ENCODE results near the gene CLPX. TPM values are rescaled to one million over a fixed set of nuclear protein-coding genes. Genes with fewer than 3 reads are reported as not detected.

Gene CLPX
- total and polyA plus RNA-seq, 9 of the 15 experiments (the other 6 are each of a cell fraction or from before 2014, with no cell fraction given) = 11.2 to 83.3 (median 51.3) TPM

DNA sequence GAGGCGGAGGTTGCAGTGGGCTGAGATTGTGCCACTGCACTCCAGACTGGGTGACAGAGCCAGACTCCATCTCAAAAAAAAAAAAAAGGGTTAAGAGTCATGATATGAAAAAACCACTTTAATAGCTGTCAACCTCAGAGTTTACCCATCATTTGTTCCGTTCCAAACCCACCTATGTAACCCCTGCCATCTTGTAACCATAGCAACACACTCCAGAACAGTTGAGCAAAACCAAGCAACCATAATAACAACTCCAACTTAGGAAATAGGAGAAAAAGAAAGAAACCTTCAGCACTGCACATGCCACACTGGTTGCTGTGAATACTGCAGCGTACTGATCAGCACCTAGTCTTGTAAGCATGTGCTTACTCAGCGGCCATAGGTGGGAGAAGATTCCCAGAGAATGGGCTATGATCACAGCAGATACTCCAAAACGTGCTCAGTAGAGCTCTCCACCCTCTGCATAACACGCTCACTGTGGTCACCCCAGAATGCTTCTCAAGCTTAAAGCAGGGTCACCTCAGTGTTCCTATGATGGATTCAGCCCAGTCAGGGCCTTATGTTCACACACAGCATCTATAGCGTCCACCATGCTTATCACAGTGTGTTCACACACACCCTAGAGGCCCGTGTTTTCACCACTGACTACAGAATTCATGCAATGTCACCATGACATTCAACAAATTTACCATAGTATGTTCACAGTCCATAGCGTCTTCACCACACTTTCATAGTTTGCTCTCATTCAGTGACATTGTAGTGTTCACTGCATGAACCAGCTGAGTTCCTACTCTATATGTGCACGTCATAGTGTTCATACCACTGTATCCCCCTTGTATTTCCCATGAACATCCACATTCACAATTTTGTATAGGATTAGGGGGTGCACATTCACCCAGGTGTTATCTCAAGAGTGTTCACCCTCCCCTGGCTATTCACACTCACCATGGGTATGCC lies 32.7 kb upstream of the CLPX start:
- BruUV-seq (replicated peaks) = no TSS peak
- H4K20me1 ChIP-seq (replicated peaks; ENCODE audit: control insufficient read depth, insufficient read depth, low read length) = no peaks in the 10 kb centered on the region
- peaks cover 8 to 22% of the 10 kb centered on the region in 2 experiments; a peak in 3 of 5 replicates for H3K4me1 ChIP-seq (replicated peaks in 1 of 2; ENCODE audit: control insufficient read depth in 2 of 2, insufficient read depth in 2 of 2, low read length in 2 of 2)
- DNase-seq (ENCODE audit: extremely low read depth in 1 of 4, low spot score in 3 of 4) = peak in 2 of 4 experiments; percentile 66 to 74
- H3K4me2 ChIP-seq (ENCODE audit: insufficient read depth, low read length) = peak overlapping the region; percentile 52
- peak overlapping the region; percentile 89 for H2AFZ ChIP-seq (ENCODE audit: low read depth, low read length)
- no peaks in the 10 kb centered on the region for H3K9me1 ChIP-seq (ENCODE audit: control insufficient read depth, insufficient read depth, low read length)
- peak; percentile 87 for ATAC-seq
- intact Hi-C loops (cut with micrococcal nuclease) (no loop called here), in situ Hi-C loops (cut with MboI) (no loop called here)
- H3K36me3 ChIP-seq (ENCODE audit: control insufficient read depth, insufficient read depth, low read length) = no peaks in the 10 kb centered on the region
- H3K9ac ChIP-seq (ENCODE audit: insufficient read depth in 1 of 2, low read depth in 2 of 2, low read length in 2 of 2) = peak overlapping the region; percentile 17 to 18; a peak in 1 of 4 replicates
- peak; percentile 87 for FAIRE-seq
- H3K9me3 ChIP-seq (replicated peaks; ENCODE audit: control insufficient read depth, insufficient read depth, low read depth, low read length) = no peaks in the 10 kb centered on the region
- H3K27me3 ChIP-seq (ENCODE audit: control insufficient read depth in 2 of 2, insufficient read depth in 2 of 2, low read length in 2 of 2) = no peaks in the 10 kb centered on the region
- ChIA-PET CTCF (ENCODE audit: low intra/inter-chr PET ratio) (no interaction called here), POLR2A (interaction anchor here (0.6 to 1.8 kb wide), 7 partner anchors 10 to 378 kb away, joined by 3 to 6 read pairs (median 4); no protein-coding TSS in a partner anchor)
- H3K27ac ChIP-seq (ENCODE audit: extremely low read depth, low read depth, low read length) = peak overlapping the region; percentile 68; the same call in 2 of the 3 replicates
- H3K79me2 ChIP-seq (ENCODE audit: control insufficient read depth, insufficient read depth, low read length) = no peaks in the 10 kb centered on the region
- 29% methylated on average over 10 of the region's 10 CpGs for WGBS (ENCODE audit: insufficient coverage, low coverage, missing lambda C conversion rate)
- H3K4me3 ChIP-seq = no peak overlapping the region
- TF ChIP-seq SLC30A9 (CRISPR knock-in tag; IDR thresholded peaks at IDR 0.05) (no peak), NCOA2 (IDR thresholded peaks at IDR 0.05; ENCODE audit: partially characterized antibody in 2 of 2) (no peak), TSC22D4 (tag; IDR thresholded peaks at IDR 0.05) (no peak), STAG1 (CRISPR knock-in tag; IDR thresholded peaks at IDR 0.05; ENCODE audit: borderline replicate concordance) (no peak), ZNF140 (CRISPR knock-in tag; IDR thresholded peaks at IDR 0.05) (no peak), L3MBTL2 (IDR thresholded peaks at IDR 0.05) (peak; percentile 82), BRCA1 (IDR thresholded peaks at IDR 0.05) (no peak), BRCA1 (CRISPR knock-in tag; IDR thresholded peaks at IDR 0.05) (no peak), RAD21 (CRISPR knock-in tag; conservative IDR thresholded peaks at IDR 0.05 in 1 of 2, IDR thresholded peaks at IDR 0.05 in 1 of 2) (no peak), HNRNPH1 (optimal IDR thresholded peaks at IDR 0.05; ENCODE audit: low read depth, low read length) (no peak), NFXL1 (CRISPR knock-in tag; IDR thresholded peaks at IDR 0.05) (no peak), ZFP1 (CRISPR knock-in tag; IDR thresholded peaks at IDR 0.05) (no peak), TEAD4 (IDR thresholded peaks at IDR 0.05; ENCODE audit: low read length) (0 out of 2 replicates have a peak, but pooled peaks have one; percentile 28), TEAD4 (CRISPR knock-in tag; IDR thresholded peaks at IDR 0.05; ENCODE audit: borderline replicate concordance) (no peak), PHF8 (IDR thresholded peaks at IDR 0.05; ENCODE audit: borderline replicate concordance, low read length) (no peak), RBM17 (IDR thresholded peaks at IDR 0.05; ENCODE audit: borderline replicate concordance, low read depth, low read length) (no peak), RBM25 (IDR thresholded peaks at IDR 0.05; ENCODE audit: low read depth, low read length, severe bottlenecking) (no peak)
- TF ChIP-seq, protein P1, sequence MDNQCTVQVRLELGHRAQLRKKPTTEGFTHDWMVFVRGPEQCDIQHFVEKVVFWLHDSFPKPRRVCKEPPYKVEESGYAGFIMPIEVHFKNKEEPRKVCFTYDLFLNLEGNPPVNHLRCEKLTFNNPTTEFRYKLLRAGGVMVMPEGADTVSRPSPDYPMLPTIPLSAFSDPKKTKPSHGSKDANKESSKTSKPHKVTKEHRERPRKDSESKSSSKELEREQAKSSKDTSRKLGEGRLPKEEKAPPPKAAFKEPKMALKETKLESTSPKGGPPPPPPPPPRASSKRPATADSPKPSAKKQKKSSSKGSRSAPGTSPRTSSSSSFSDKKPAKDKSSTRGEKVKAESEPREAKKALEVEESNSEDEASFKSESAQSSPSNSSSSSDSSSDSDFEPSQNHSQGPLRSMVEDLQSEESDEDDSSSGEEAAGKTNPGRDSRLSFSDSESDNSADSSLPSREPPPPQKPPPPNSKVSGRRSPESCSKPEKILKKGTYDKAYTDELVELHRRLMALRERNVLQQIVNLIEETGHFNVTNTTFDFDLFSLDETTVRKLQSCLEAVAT (IDR thresholded peaks at IDR 0.05) = no peak

Measured in K562 (cell line).